CD4-positive, CD25-positive, alpha-beta regulatory T cell (primary cell): ENCODE results near the gene DHRS3. TPM values are rescaled to one million over a fixed set of nuclear protein-coding genes. Genes with fewer than 3 reads are reported as not detected.

Experiments
- ATAC-seq, 2 donors: fragments of 150-1000 bp; cut with Tn5 transposase; one replicate each; pipeline ENCODE4 v1.10.0; 2021; ENCODE audit warnings: low read depth in 2 of 2, moderate number of reproducible peaks in 2 of 2, moderate library complexity in 1 of 2
- DNase-seq, 3 donors: peaks; one replicate each; pipeline versions ENCODE4 v3.0.0 to v3.0.0-alpha.2; 2012 to 2022; ENCODE audit warnings: mixed read lengths in 1 of 3
- H3K27ac ChIP-seq: one replicate; pipeline ENCODE4 v1.7.0; 2013; ENCODE audit warnings: mild to moderate bottlenecking, low read length; ENCODE audit not compliant: insufficient read depth, poor library complexity, severe bottlenecking
- H3K27me3 ChIP-seq: one replicate; pipeline ENCODE4 v1.7.0; 2013; ENCODE audit warnings: low read length; ENCODE audit not compliant: control insufficient read depth, insufficient read depth
- H3K36me3 ChIP-seq: one replicate; pipeline ENCODE4 v1.7.0; 2013; ENCODE audit warnings: mild to moderate bottlenecking, low read length, moderate library complexity; ENCODE audit not compliant: control insufficient read depth, insufficient read depth
- H3K4me1 ChIP-seq: 2 replicates; pipeline ENCODE4 v1.7.0; 2013; ENCODE audit warnings: mild to moderate bottlenecking, low read length; ENCODE audit not compliant: insufficient read depth, control insufficient read depth, poor library complexity, severe bottlenecking
- H3K4me3 ChIP-seq: one replicate; pipeline ENCODE4 v1.7.0; 2013; ENCODE audit warnings: low read depth, mild to moderate bottlenecking, low read length, moderate library complexity
- H3K9me3 ChIP-seq, 2 experiments: 1 replicate in 1 of 2; 2 replicates in 1 of 2; pipeline ENCODE4 v1.7.0; 2013; ENCODE audit warnings: low read length in 2 of 2, mild to moderate bottlenecking in 1 of 2, moderate library complexity in 1 of 2; ENCODE audit not compliant: control insufficient read depth in 2 of 2
- H3K27ac Mint-ChIP-seq, 3 donors: one replicate each; pipeline ENCODE4 v1.8.0; 2020 to 2022; ENCODE audit warnings: mild to moderate bottlenecking in 3 of 3, mixed read lengths in 3 of 3, moderate library complexity in 2 of 3
- H3K27me3 Mint-ChIP-seq: one replicate; pipeline ENCODE4 v1.8.0; 2022; ENCODE audit warnings: mild to moderate bottlenecking, mixed read lengths
- H3K36me3 Mint-ChIP-seq: one replicate; pipeline ENCODE4 v1.8.0; 2020; ENCODE audit warnings: mixed read lengths
- H3K4me1 Mint-ChIP-seq, 4 donors: one replicate each; pipeline ENCODE4 v1.8.0; 2020 to 2022; ENCODE audit warnings: mixed read lengths in 4 of 4, mild to moderate bottlenecking in 1 of 4
- H3K4me3 Mint-ChIP-seq, 4 donors: one replicate each; pipeline ENCODE4 v1.8.0; 2020 to 2022; ENCODE audit warnings: mild to moderate bottlenecking in 4 of 4, mixed read lengths in 4 of 4, moderate library complexity in 3 of 4
- H3K9me3 Mint-ChIP-seq, 7 donors: one replicate each; pipeline ENCODE4 v1.8.0; 2020 to 2022; ENCODE audit warnings: mixed read lengths in 7 of 7, mild to moderate bottlenecking in 3 of 7, moderate library complexity in 2 of 7
- polyA plus RNA-seq, 4 donors: library from polyadenylated mRNA; unstranded; fragments of 300-500 nt; fragmentation: Illumina TruSeq; gene quantifications; one replicate each; pipeline ENCODE4 v1.2.3, GENCODE V29; 2021
- total RNA-seq: library from RNA; stranded (reverse); gene quantifications from one replicate; pipeline ENCODE4 v1.2.3, GENCODE V29; 2022

Gene DHRS3
- total and polyA plus RNA-seq, 5 donors from 2014 or later, result 8.8 to 25.6 (median 15.2) TPM

DNA sequence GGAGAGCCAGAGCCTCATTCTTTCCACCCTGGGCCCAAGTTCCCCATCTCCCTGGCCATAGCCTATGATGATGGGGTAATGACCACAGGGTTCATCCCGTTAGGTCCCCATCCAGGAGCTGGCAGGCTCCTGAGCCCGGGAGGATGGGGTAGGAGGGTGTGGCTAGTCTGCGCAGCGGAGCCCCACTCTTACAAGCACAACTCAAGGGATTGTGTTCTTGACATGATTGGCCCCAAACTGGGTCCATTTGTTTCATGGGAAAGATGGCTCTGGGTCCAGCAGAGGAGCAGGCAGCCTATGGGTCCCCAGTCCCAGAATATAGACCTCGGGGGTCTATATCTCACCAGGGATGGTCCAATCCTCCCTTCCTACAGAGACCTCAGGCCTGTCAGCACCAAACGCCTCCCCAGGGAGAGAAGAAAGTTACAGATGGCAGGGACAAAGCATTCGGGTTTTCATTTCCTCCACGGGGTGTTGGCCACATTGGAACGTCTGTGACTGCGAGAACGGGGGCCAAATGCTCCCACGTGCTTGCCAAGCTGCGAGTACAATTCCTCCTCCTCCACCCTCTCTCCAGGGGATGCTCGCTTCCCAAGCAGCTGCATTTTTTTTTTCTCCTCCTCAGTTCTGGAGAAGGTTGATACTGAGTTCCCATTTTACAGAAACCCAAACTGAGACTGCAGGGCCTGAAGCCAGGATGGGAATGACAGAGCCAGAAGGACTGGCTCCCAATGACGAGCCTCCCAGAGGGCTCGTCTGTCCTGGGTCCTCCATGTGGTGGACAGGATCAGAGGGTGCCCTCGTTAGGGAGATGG lies 71.0 kb downstream of the DHRS3 start:
- Histone ChIP-seq H3K27me3 (no peaks in the 10 kb centered on the region), H3K27ac (no peak overlapping the region), H3K4me3 (no peak overlapping the region), H3K36me3 (no peaks in the 10 kb centered on the region), H3K9me3 (no peaks in the 10 kb centered on the region), H3K4me1 (no peaks in the 10 kb centered on the region)
- H3K4me1 Mint-ChIP-seq, result peaks cover 0 to 2% (median 0%) of the 10 kb centered on the region in 4 donors
- no peaks in the 10 kb centered on the region for H3K9me3 Mint-ChIP-seq
- peaks cover 8% of the 10 kb centered on the region for H3K27me3 Mint-ChIP-seq
- no peak overlapping the region for H3K4me3 Mint-ChIP-seq
- ATAC-seq, result no peak
- peak overlapping the region in 1 of 3 donors; percentile 49 for H3K27ac Mint-ChIP-seq
- DNase-seq, result no peak
- H3K36me3 Mint-ChIP-seq, result no peaks in the 10 kb centered on the region

DNA sequence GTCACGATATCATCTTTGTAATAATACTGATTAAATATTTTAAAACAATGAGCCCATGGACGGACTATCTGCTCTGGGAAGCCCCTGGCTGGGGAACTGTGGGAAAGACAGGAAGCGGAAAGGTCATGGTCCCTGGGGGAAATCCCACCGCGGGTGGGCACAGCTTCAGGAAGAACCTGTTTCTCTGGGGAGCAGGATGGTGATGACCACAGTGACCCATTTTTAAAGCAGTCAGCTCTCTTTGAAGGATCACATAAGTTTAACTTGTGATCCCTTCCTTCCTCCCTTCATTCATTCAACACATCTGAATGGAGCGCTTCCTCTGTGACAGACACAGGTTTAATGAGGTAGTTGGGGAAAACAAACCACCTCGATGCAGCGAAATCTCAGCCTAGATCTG lies 73.0 kb downstream of the DHRS3 start:
- Mint-ChIP-seq H3K4me1 (peaks cover 0 to 2% (median 0%) of the 10 kb centered on the region in 4 donors), H3K27me3 (peaks cover 8% of the 10 kb centered on the region), H3K36me3 (no peaks in the 10 kb centered on the region), H3K27ac (no peak overlapping the region), H3K4me3 (no peak overlapping the region), H3K9me3 (no peaks in the 10 kb centered on the region)
- no peaks in the 10 kb centered on the region for H3K36me3 ChIP-seq
- H3K4me1 ChIP-seq, result no peaks in the 10 kb centered on the region
- H3K27ac ChIP-seq, result no peak overlapping the region
- DNase-seq (no peak), ATAC-seq (no peak)
- no peaks in the 10 kb centered on the region for H3K27me3 ChIP-seq
- no peak overlapping the region for H3K4me3 ChIP-seq
- H3K9me3 ChIP-seq, result no peaks in the 10 kb centered on the region

DNA sequence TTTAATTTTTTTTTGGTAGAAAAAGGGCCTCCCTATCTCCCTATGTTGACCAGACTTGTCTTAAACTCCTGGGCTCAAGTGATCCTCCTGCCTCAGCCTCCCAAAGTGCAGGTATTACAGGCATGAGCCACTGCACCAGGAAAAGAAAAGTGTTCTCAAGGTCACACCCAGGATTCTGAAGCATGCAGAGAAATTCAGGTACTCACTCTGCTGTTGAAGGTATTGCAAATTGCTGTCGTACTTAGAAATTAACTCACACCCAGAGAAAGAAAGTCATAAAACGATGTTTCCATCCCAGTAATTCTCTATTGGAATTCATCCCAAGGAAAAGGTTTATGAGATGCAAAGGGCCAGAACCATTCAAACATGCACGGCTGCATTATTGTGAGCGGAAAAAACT lies 73.7 kb downstream of the DHRS3 start:
- Mint-ChIP-seq H3K4me1 (peaks cover 0 to 2% (median 0%) of the 10 kb centered on the region in 4 donors), H3K27me3 (peaks cover 8% of the 10 kb centered on the region), H3K27ac (no peak overlapping the region), H3K9me3 (no peaks in the 10 kb centered on the region), H3K4me3 (no peak overlapping the region), H3K36me3 (no peaks in the 10 kb centered on the region)
- DNase-seq (no peak), ATAC-seq (no peak)
- Histone ChIP-seq H3K27me3 (no peaks in the 10 kb centered on the region), H3K36me3 (no peaks in the 10 kb centered on the region), H3K4me3 (no peak overlapping the region), H3K4me1 (no peaks in the 10 kb centered on the region), H3K9me3 (no peaks in the 10 kb centered on the region), H3K27ac (no peak overlapping the region)

DNA sequence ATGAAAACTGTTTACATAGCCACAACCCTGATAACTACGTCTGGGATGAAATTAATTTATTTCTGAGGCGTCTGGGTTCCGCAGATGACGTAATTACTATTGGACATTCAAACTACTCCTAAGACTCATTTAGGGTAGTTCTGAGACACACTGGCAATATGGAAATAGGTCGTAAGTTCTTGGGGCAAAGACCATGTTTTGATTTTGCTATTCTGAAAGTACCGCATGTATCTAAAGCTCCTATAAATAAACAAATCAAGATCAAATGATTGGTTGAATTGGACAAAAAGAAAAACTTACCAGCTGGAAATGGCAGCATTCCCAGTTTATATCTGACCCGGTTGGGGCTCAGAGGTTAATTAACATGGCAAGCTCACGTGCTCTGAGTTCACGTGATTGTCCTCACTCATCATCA lies 74.3 kb downstream of the DHRS3 start:
- ATAC-seq, result no peak
- no peak overlapping the region for H3K4me3 Mint-ChIP-seq
- no peaks in the 10 kb centered on the region for H3K9me3 ChIP-seq
- H3K27ac Mint-ChIP-seq, result no peak overlapping the region
- H3K9me3 Mint-ChIP-seq, result peaks cover 0 to 1% (median 0%) of the 10 kb centered on the region in 7 donors
- no peak overlapping the region for H3K4me3 ChIP-seq
- H3K36me3 Mint-ChIP-seq, result no peaks in the 10 kb centered on the region
- H3K4me1 Mint-ChIP-seq, result peaks cover 0 to 2% (median 0%) of the 10 kb centered on the region in 4 donors
- no peaks in the 10 kb centered on the region for H3K27me3 ChIP-seq
- H3K4me1 ChIP-seq, result no peaks in the 10 kb centered on the region
- no peak overlapping the region for H3K27ac ChIP-seq
- H3K36me3 ChIP-seq, result no peaks in the 10 kb centered on the region
- H3K27me3 Mint-ChIP-seq, result peaks cover 8% of the 10 kb centered on the region
- no peak for DNase-seq

DNA sequence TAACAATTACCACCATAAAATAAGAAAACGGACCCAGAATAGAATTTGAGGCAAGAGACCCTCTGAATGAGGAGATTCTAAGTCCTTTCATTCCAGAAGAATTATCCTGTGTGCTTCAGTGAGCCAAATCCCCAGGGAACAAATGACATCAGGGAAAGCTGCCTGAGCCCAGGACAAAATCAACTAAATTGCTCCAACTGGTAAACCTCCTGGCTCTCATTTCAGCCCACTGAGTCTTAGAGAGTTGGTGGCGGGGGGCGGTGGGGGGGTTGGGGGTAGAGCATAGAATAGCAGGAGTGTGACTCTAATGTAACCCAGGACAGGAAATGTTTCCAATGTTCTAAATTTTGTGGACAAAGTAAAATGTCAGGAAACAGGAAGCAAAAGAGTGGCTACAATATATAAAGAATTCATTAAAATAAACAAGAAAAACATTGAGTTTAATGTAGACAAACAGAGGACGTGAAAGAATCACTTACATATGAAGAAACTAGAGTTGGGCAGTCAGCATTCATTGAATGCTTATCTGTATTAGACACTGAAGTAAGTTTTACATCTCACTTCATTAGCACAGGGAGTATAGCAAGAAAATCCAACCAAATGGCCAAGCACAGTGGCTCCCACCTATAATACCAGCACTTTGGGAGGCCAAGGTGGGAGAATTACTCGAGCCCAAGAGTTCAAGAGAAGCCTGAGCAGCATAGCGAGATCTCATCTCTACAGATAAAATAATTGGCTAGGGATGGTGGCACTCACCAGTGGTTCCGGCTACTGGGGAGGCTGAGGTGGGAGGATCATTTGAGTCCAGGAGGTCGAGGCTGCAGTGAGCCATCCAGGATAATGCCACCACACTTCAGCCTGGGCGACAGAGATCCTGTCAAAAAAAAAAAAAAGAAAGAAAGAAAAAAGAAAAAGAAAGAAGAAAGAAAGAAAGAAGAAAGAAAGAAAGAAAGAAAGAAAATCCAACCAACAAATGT lies 75.1 kb downstream of the DHRS3 start:
- no peak for ATAC-seq
- Histone ChIP-seq H3K36me3 (no peaks in the 10 kb centered on the region), H3K27ac (no peak overlapping the region), H3K27me3 (no peaks in the 10 kb centered on the region), H3K4me3 (no peak overlapping the region), H3K9me3 (no peaks in the 10 kb centered on the region), H3K4me1 (no peaks in the 10 kb centered on the region)
- DNase-seq, result no peak
- H3K27me3 Mint-ChIP-seq, result peaks cover 8% of the 10 kb centered on the region
- H3K9me3 Mint-ChIP-seq, result peaks cover 0 to 1% (median 0%) of the 10 kb centered on the region in 7 donors
- peaks cover 0 to 2% (median 0%) of the 10 kb centered on the region in 4 donors for H3K4me1 Mint-ChIP-seq
- H3K36me3 Mint-ChIP-seq, result no peaks in the 10 kb centered on the region
- H3K27ac Mint-ChIP-seq, result peak overlapping the region in 1 of 3 donors; percentile 23
- H3K4me3 Mint-ChIP-seq, result no peak overlapping the region

DNA sequence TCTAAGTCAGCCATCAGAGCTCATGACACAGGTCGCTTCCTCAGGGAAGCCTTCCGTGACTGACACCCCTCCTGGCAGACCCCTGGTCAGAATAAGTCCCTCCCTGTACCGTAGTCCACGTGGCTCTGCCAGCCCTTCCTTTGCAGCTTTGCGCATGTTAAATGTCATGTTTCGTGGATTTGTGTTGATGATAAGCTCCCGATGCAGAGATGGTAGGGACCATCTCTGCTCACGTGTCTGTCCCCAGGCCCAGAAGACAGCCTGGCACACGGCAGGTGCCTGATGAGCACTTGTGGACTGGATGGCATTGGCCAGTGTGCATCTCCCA lies 75.9 kb downstream of the DHRS3 start:
- DNase-seq, result no peak
- Histone ChIP-seq H3K4me3 (no peak overlapping the region), H3K27me3 (no peaks in the 10 kb centered on the region), H3K9me3 (no peaks in the 10 kb centered on the region), H3K27ac (no peak overlapping the region), H3K4me1 (no peaks in the 10 kb centered on the region), H3K36me3 (no peaks in the 10 kb centered on the region)
- H3K4me1 Mint-ChIP-seq, result peaks cover 0 to 2% (median 0%) of the 10 kb centered on the region in 4 donors
- peaks cover 0 to 5% (median 1%) of the 10 kb centered on the region in 7 donors for H3K9me3 Mint-ChIP-seq
- H3K36me3 Mint-ChIP-seq, result peaks cover 5% of the 10 kb centered on the region
- H3K4me3 Mint-ChIP-seq, result no peak overlapping the region
- H3K27ac Mint-ChIP-seq, result peak overlapping the region in 1 of 3 donors; percentile 23
- H3K27me3 Mint-ChIP-seq, result peaks cover 13% of the 10 kb centered on the region
- ATAC-seq, result no peak

DNA sequence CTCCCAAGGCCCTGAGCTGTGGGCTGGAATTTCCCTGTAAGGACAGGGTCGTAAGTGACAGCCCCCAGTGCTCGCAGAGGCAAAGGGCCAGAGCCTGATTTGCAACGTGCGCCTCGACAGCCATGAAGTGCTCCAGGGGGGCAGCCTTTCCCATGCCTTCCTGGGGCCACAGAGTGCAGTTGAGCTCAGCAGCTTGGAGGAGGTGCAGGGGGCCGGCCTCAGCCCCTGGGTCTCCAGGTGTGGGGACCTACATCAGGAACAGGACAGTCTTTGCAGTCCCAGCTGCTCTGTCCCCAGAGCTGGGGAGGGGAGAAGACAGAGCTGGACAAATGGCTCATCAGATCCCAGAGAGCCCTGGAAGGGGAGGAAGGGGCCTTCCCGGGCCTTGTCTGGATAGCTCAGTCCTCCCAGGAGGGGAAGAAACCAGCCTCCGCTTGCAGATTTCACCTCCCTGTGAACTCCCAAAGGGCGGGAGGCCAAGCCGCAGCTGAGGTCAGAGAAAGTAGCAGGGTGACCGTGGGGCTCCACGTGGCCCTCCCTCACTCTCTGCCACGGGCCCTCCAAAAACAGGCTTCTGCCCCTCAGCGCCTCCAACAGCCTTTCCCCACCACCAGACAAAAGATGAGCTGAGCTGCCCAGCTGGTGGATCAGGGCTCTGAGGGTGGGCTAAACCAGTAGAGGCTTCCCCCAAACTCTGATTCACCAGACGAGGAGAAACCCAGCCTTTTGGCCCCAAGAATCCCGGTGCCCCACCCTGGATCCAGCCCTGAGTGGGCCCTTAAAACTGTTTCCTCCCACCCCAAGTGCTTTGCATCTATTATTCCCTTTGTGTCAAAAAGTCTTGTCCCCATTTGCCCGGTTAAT lies 76.5 kb downstream of the DHRS3 start:
- Histone ChIP-seq H3K36me3 (no peaks in the 10 kb centered on the region), H3K27ac (no peak overlapping the region), H3K9me3 (peaks cover under 1 to 2% of the 10 kb centered on the region in 2 experiments), H3K4me3 (no peak overlapping the region), H3K4me1 (no peaks in the 10 kb centered on the region), H3K27me3 (no peaks in the 10 kb centered on the region)
- no peak for DNase-seq
- Mint-ChIP-seq H3K4me1 (peaks cover 0 to under 1% (median 0%) of the 10 kb centered on the region in 4 donors), H3K9me3 (peaks cover 0 to 7% (median 2%) of the 10 kb centered on the region in 7 donors), H3K36me3 (peaks cover 9% of the 10 kb centered on the region), H3K27ac (no peak overlapping the region), H3K27me3 (peaks cover 13% of the 10 kb centered on the region), H3K4me3 (no peak overlapping the region)
- no peak for ATAC-seq
